HCT116 (cell line): Measurements from ENCODE around the gene RABL6. TPM values are rescaled to one million over a fixed set of nuclear protein-coding genes. Genes with fewer than 3 reads are reported as not detected.

Experiments
- ATAC-seq: fragments of 200-7000 bp; cut with Tn5 transposase; 2 replicates; pipeline ENCODE4 v1.9.1; 2020; ENCODE audit warnings: mild to moderate bottlenecking, moderate library complexity
- BruUV-seq: library from RNA; stranded (reverse); fragments of 400-500 nt; replicated peaks from 2 replicates; lab custom pipeline; 2021; lab: Mats Ljungman, UMichigan
- CTCF ChIA-PET: fragments of 300-600 bp; sonication (Branson Sonifier 250); formaldehyde crosslinking; loops from one replicate; lab custom pipeline; 2021; ENCODE audit warnings: antibody characterized with exemption; lab: Charles Lee
- POLR2A ChIA-PET: fragments of 300-600, 350-600 bp; sonication (Branson Sonifier 250); formaldehyde crosslinking; loops from one replicate; lab custom pipeline; 2021; ENCODE audit warnings: antibody characterized with exemption; lab: Charles Lee
- RAD21 ChIA-PET, 2 experiments: fragments of 300-600 bp; sonication (Branson Sonifier 250); formaldehyde crosslinking; loops; one replicate each; lab custom pipeline; 2023; ENCODE audit warnings: low total read pairs in 2 of 2; ENCODE audit not compliant: uncharacterized antibody in 2 of 2, unreplicated experiment in 2 of 2, low non-redundant PET in 1 of 2; lab: Charles Lee
- DNase-seq: peaks from one replicate; pipeline ENCODE4 v3.0.0-alpha.2; 2010; ENCODE audit warnings: low read depth, low spot score
- H2AFZ ChIP-seq: fragments of 200-600 bp; shearing (Covaris generic), sonication (generic); 2 replicates; pipeline ENCODE4 v1.6.1; 2017; ENCODE audit warnings: low read depth, mixed run types, mixed read lengths, antibody characterized with exemption, low read length; ENCODE audit not compliant: poor library complexity, severe bottlenecking
- H3K27ac ChIP-seq: 2 replicates; pipeline ENCODE4 v1.5.1; 2012; ENCODE audit warnings: low read depth, low read length
- H3K27me3 ChIP-seq: fragments of 200-600 bp; sonication (generic); 2 replicates; pipeline ENCODE4 v1.6.1; 2016; ENCODE audit warnings: mixed run types, low read length, mixed read lengths; ENCODE audit not compliant: insufficient read depth
- H3K36me3 ChIP-seq, 2 experiments: fragments of 200-500 bp in 1 of 2; fragments of 200-600 bp in 1 of 2; sonication (Bioruptor generic) in 1 of 2; sonication (generic) in 1 of 2; 2 replicates each; pipeline versions ENCODE4 v1.5.1 to v1.6.1; 2014 to 2016; ENCODE audit warnings: low read length in 2 of 2, inconsistent platforms in 1 of 2, mixed read lengths in 1 of 2, mixed run types in 1 of 2; ENCODE audit not compliant: insufficient read depth in 2 of 2, control insufficient read depth in 1 of 2
- H3K4me1 ChIP-seq, 2 experiments: fragments of 200-600 bp in 1 of 2; sonication (generic) in 1 of 2; 2 replicates each; pipeline versions ENCODE4 v1.5.1 to v1.6.1; 2012 to 2017; ENCODE audit warnings: low read length in 2 of 2, inconsistent platforms in 1 of 2, mild to moderate bottlenecking in 1 of 2, mixed read lengths in 1 of 2, mixed run types in 1 of 2, moderate library complexity in 1 of 2; ENCODE audit not compliant: insufficient read depth in 2 of 2, control insufficient read depth in 1 of 2
- H3K4me2 ChIP-seq: fragments of 200-600 bp; sonication (generic); 2 replicates; pipeline ENCODE4 v1.6.1; 2017; ENCODE audit warnings: mixed run types, low read length, mixed read lengths
- H3K4me3 ChIP-seq, 2 experiments: fragments of 200-600 bp in 1 of 2; sonication (generic) in 1 of 2; replicated peaks in 1 of 2; 2 replicates each; pipeline ENCODE4 v1.5.1; 2011 to 2016; ENCODE audit warnings: low read length in 2 of 2, control low read depth in 1 of 2, low read depth in 1 of 2, mild to moderate bottlenecking in 1 of 2, mixed read lengths in 1 of 2, mixed run types in 1 of 2
- H3K79me2 ChIP-seq: fragments of 200-600 bp; sonication (generic); 2 replicates; pipeline ENCODE4 v1.6.1; 2017; ENCODE audit warnings: mild to moderate bottlenecking, mixed run types, low read length, moderate library complexity, mixed read lengths; ENCODE audit not compliant: insufficient read depth
- H3K9ac ChIP-seq: fragments of 200-600 bp; sonication (generic); 2 replicates; pipeline ENCODE4 v1.6.1; 2016; ENCODE audit warnings: low read length, mixed read lengths
- H3K9me2 ChIP-seq: fragments of 200-600 bp; sonication (generic), shearing (Covaris generic); 2 replicates; pipeline ENCODE4 v1.6.1; 2017; ENCODE audit warnings: mixed run types, mild to moderate bottlenecking, moderate library complexity; ENCODE audit not compliant: insufficient read depth
- H3K9me3 ChIP-seq, 2 experiments: fragments of 200-500 bp in 1 of 2; fragments of 200-600 bp in 1 of 2; sonication (Bioruptor generic) in 1 of 2; sonication (generic) in 1 of 2; 2 replicates each; pipeline ENCODE4 v1.6.1; 2014 to 2017; ENCODE audit warnings: low read length in 2 of 2, mixed read lengths in 2 of 2, inconsistent platforms in 1 of 2, low read depth in 1 of 2, mild to moderate bottlenecking in 1 of 2, mixed run types in 1 of 2, moderate library complexity in 1 of 2; ENCODE audit not compliant: control insufficient read depth in 1 of 2, insufficient read depth in 1 of 2
- H4K20me1 ChIP-seq: fragments of 200-600 bp; sonication (generic), shearing (Covaris generic); 2 replicates; pipeline ENCODE4 v1.6.1; 2017; ENCODE audit warnings: mixed run types, mild to moderate bottlenecking, moderate library complexity; ENCODE audit not compliant: insufficient read depth
- CBX3 ChIP-seq: IDR thresholded peaks from 2 replicates; pipeline ENCODE4 v1.6.1; 2012; ENCODE audit warnings: low read depth
- EGR1 ChIP-seq: IDR thresholded peaks from 2 replicates; pipeline ENCODE4 v1.6.1; 2012; ENCODE audit warnings: low read depth
- ELF1 ChIP-seq: IDR thresholded peaks from 2 replicates; pipeline ENCODE4 v1.6.1; 2012; ENCODE audit warnings: low read depth, borderline replicate concordance
- EZH2 ChIP-seq: fragments of 200-600 bp; sonication (generic); IDR thresholded peaks from 2 replicates; pipeline ENCODE4 v1.6.1; 2017; ENCODE audit warnings: antibody characterized with exemption, mixed run types
- EZH2phosphoT487 ChIP-seq: fragments of 200-600 bp; IDR thresholded peaks from 2 replicates; pipeline ENCODE4 v1.6.1; 2018; ENCODE audit warnings: antibody characterized with exemption, borderline replicate concordance
- FOSL1 ChIP-seq: IDR thresholded peaks from 2 replicates; pipeline ENCODE4 v1.6.1; 2012; ENCODE audit warnings: low read depth
- JUND ChIP-seq: IDR thresholded peaks from 2 replicates; pipeline ENCODE4 v1.6.1; 2012
- POLR2A ChIP-seq: IDR thresholded peaks from 2 replicates; pipeline ENCODE4 v1.7.0; 2011; ENCODE audit warnings: borderline replicate concordance; ENCODE audit not compliant: insufficient read depth, insufficient read length; ENCODE audit errors: extremely low read depth
- RAD21 ChIP-seq: IDR thresholded peaks from 2 replicates; pipeline ENCODE4 v1.6.1; 2012; ENCODE audit warnings: low read depth, mild to moderate bottlenecking
- SIN3A ChIP-seq: IDR thresholded peaks from 2 replicates; pipeline ENCODE4 v1.6.1; 2012; ENCODE audit warnings: low read depth
- SP1 ChIP-seq: IDR thresholded peaks from 2 replicates; pipeline ENCODE4 v1.6.1; 2012; ENCODE audit warnings: low read depth
- SRF ChIP-seq: IDR thresholded peaks from 2 replicates; pipeline ENCODE4 v1.6.1; 2012; ENCODE audit warnings: low read depth
- TCF7L2 ChIP-seq: IDR thresholded peaks from 2 replicates; pipeline ENCODE4 v1.7.0; 2011; ENCODE audit warnings: borderline replicate concordance, inconsistent platforms; ENCODE audit not compliant: insufficient read depth, insufficient read length; ENCODE audit errors: extremely low read depth
- YY1 ChIP-seq: IDR thresholded peaks from 2 replicates; pipeline ENCODE4 v1.6.1; 2011; ENCODE audit warnings: low read length, low read depth, moderate library complexity, mild to moderate bottlenecking; ENCODE audit not compliant: insufficient replicate concordance; ENCODE audit errors: extremely low read depth
- ZNF274 ChIP-seq: fragments of 200-500 bp; sonication (Bioruptor generic); IDR thresholded peaks from 2 replicates; pipeline ENCODE4 v1.6.1; 2014; ENCODE audit warnings: mild to moderate bottlenecking, low read depth, low read length, inconsistent platforms
- intact Hi-C: fragments of 100-400 bp; cut with micrococcal nuclease; formaldehyde crosslinking; loops from 2 replicates; pipeline ENCODE4 v1.10.0; 2022
- total RNA-seq: library from RNA; stranded (reverse); gene quantifications from one replicate; pipeline ENCODE4 v1.2.1, GENCODE V29; 2021; ENCODE audit not compliant: unreplicated experiment
- TF ChIP-seq, protein P1 (sequence below): IDR thresholded peaks from 2 replicates; pipeline ENCODE4 v1.6.1; 2011; ENCODE audit warnings: mild to moderate bottlenecking, low read length, moderate library complexity; ENCODE audit not compliant: insufficient replicate concordance; ENCODE audit errors: extremely low read depth
- TF ChIP-seq, protein P2 (sequence below): IDR thresholded peaks from 2 replicates; pipeline ENCODE4 v1.6.1; 2012; ENCODE audit warnings: low read depth
- TF ChIP-seq, protein P3 (sequence below), 3 experiments: fragments of 200-600 bp in 1 of 3; sonication (generic) in 1 of 3; IDR thresholded peaks in 2 of 3; conservative IDR thresholded peaks in 1 of 3; 2 replicates each; pipeline ENCODE4 v1.5.1; 2012 to 2017; ENCODE audit warnings: low read depth in 2 of 3, low read length in 2 of 3, antibody characterized with exemption in 1 of 3, borderline replicate concordance in 1 of 3, control low read depth in 1 of 3, mild to moderate bottlenecking in 1 of 3, mixed read lengths in 1 of 3, mixed run types in 1 of 3, moderate library complexity in 1 of 3; ENCODE audit not compliant: insufficient read depth in 1 of 3

RABL6 gene
- total RNA-seq, 1 experiment from 2014 or later: 98.6 TPM

GRCh38 chr9:136889858-136890257 lies 82.1 kb downstream of the RABL6 start (continued):
- TF ChIP-seq SP1 (no peak), FOSL1 (no peak), JUND (no peak)

GRCh38 chr9:136890661-136891060 lies 82.9 kb downstream of the RABL6 start:
- POLR2A ChIA-PET: no interaction called here
- CTCF ChIA-PET: no interaction called here

More at GRCh38 chr9:136890661-136891060, 82.9 kb downstream of the RABL6 start:
- Histone ChIP-seq H4K20me1 (no peaks in the 10 kb centered on the region), H3K27me3 (no peaks in the 10 kb centered on the region), H3K9ac (no peak overlapping the region), H3K4me1 (peaks cover 6 to 7% of the 10 kb centered on the region in 2 experiments), H3K36me3 (peaks cover 0 to 19% of the 10 kb centered on the region in 2 experiments; a peak in 1 of 4 replicates), H3K9me3 (no peaks in the 10 kb centered on the region), H2AFZ (no peak overlapping the region), H3K4me2 (no peak overlapping the region), H3K9me2 (no peaks in the 10 kb centered on the region), H3K79me2 (peaks cover 87% of the 10 kb centered on the region), H3K4me3 (no peak overlapping the region), H3K27ac (no peak overlapping the region)
- no peak for ATAC-seq
- intact Hi-C loops: no loop called here
- DNase-seq: no peak
- RAD21 ChIA-PET: no interaction called here
- TF ChIP-seq FOSL1 (no peak), SRF (no peak), ELF1 (no peak), TCF7L2 (no peak), EZH2 (no peak), SP1 (no peak), POLR2A (no peak), YY1 (no peak), RAD21 (no peak), SIN3A (no peak), EZH2phosphoT487 (no peak), CBX3 (no peak), ZNF274 (no peak), EGR1 (no peak)
- TF ChIP-seq, protein P1, sequence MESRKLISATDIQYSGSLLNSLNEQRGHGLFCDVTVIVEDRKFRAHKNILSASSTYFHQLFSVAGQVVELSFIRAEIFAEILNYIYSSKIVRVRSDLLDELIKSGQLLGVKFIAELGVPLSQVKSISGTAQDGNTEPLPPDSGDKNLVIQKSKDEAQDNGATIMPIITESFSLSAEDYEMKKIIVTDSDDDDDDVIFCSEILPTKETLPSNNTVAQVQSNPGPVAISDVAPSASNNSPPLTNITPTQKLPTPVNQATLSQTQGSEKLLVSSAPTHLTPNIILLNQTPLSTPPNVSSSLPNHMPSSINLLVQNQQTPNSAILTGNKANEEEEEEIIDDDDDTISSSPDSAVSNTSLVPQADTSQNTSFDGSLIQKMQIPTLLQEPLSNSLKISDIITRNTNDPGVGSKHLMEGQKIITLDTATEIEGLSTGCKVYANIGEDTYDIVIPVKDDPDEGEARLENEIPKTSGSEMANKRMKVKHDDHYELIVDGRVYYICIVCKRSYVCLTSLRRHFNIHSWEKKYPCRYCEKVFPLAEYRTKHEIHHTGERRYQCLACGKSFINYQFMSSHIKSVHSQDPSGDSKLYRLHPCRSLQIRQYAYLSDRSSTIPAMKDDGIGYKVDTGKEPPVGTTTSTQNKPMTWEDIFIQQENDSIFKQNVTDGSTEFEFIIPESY: no peak
- TF ChIP-seq, protein P2, sequence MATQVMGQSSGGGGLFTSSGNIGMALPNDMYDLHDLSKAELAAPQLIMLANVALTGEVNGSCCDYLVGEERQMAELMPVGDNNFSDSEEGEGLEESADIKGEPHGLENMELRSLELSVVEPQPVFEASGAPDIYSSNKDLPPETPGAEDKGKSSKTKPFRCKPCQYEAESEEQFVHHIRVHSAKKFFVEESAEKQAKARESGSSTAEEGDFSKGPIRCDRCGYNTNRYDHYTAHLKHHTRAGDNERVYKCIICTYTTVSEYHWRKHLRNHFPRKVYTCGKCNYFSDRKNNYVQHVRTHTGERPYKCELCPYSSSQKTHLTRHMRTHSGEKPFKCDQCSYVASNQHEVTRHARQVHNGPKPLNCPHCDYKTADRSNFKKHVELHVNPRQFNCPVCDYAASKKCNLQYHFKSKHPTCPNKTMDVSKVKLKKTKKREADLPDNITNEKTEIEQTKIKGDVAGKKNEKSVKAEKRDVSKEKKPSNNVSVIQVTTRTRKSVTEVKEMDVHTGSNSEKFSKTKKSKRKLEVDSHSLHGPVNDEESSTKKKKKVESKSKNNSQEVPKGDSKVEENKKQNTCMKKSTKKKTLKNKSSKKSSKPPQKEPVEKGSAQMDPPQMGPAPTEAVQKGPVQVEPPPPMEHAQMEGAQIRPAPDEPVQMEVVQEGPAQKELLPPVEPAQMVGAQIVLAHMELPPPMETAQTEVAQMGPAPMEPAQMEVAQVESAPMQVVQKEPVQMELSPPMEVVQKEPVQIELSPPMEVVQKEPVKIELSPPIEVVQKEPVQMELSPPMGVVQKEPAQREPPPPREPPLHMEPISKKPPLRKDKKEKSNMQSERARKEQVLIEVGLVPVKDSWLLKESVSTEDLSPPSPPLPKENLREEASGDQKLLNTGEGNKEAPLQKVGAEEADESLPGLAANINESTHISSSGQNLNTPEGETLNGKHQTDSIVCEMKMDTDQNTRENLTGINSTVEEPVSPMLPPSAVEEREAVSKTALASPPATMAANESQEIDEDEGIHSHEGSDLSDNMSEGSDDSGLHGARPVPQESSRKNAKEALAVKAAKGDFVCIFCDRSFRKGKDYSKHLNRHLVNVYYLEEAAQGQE: no peak
- TF ChIP-seq, protein P3, sequence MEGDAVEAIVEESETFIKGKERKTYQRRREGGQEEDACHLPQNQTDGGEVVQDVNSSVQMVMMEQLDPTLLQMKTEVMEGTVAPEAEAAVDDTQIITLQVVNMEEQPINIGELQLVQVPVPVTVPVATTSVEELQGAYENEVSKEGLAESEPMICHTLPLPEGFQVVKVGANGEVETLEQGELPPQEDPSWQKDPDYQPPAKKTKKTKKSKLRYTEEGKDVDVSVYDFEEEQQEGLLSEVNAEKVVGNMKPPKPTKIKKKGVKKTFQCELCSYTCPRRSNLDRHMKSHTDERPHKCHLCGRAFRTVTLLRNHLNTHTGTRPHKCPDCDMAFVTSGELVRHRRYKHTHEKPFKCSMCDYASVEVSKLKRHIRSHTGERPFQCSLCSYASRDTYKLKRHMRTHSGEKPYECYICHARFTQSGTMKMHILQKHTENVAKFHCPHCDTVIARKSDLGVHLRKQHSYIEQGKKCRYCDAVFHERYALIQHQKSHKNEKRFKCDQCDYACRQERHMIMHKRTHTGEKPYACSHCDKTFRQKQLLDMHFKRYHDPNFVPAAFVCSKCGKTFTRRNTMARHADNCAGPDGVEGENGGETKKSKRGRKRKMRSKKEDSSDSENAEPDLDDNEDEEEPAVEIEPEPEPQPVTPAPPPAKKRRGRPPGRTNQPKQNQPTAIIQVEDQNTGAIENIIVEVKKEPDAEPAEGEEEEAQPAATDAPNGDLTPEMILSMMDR (IDR thresholded peaks at IDR 0.05 in 2 of 3, conservative IDR thresholded peaks at IDR 0.05 in 1 of 3; ENCODE audit: borderline replicate concordance in 1 of 3, insufficient read depth in 1 of 3, low read depth in 2 of 3, low read length in 2 of 3): no peak
- no TSS peak for BruUV-seq
